Measurements from ENCODE around the gene SPEN. TPM values are rescaled to one million over a fixed set of nuclear protein-coding genes. Genes with fewer than 3 reads are reported as not detected.

Gene SPEN
- total RNA-seq, 4 donors from 2014 or later, result 55.0 to 79.7 (median 63.8) TPM

DNA sequence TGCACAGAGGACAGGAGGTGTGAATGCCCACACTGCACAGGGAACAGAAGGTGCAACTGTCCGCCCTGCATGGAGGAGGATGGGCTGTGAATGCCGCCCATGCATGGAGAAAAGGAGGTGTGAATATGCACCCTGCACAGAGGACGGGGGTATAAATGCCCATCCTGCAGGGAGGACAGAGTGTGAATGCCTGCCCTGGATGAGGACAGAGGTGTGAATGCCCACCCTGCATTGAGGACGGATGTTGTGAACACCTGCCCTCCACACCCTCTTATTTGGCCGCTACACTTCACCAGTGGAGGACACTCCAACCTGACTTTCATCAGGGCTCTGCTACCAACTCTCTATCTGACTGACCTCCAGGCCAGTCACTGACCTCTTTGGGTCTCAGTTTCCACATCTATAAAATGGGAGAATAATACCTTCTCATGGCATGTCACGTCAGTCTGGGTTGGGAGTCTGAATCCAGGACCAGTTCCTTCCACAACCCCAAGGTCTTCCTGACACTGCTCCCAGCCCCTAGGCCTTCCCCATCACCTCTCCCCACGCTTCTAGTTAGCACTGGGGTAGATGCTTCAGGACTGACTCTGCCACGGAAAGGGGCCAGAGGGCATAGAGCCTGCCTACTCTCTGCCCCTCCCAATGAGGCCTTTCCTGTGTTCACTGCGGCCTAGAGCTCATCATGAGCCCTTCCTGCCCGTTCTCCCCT is 100.0 kb downstream of the SPEN start:
- peaks cover 56% of the 10 kb centered on the region for H3K36me3 ChIP-seq
- no peak overlapping the region for H3K4me3 ChIP-seq
- no peaks in the 10 kb centered on the region for H3K9me3 ChIP-seq
- no peak for DNase-seq (ENCODE audit: low spot score in 2 of 2)
- H3K27me3 ChIP-seq, result no peaks in the 10 kb centered on the region
- H3K27ac ChIP-seq, result peak overlapping the region; percentile 96
- TF ChIP-seq CTCF (IDR thresholded peaks at IDR 0.05) (no peak), EP300 (IDR thresholded peaks at IDR 0.05) (no peak), POLR2AphosphoS5 (IDR thresholded peaks at IDR 0.05) (no peak), POLR2A (IDR thresholded peaks at IDR 0.05) (no peak)
- H3K4me1 ChIP-seq, result peaks cover 49% of the 10 kb centered on the region
- WGBS, result 88% methylated on average over 10 of the region's 10 CpGs

DNA sequence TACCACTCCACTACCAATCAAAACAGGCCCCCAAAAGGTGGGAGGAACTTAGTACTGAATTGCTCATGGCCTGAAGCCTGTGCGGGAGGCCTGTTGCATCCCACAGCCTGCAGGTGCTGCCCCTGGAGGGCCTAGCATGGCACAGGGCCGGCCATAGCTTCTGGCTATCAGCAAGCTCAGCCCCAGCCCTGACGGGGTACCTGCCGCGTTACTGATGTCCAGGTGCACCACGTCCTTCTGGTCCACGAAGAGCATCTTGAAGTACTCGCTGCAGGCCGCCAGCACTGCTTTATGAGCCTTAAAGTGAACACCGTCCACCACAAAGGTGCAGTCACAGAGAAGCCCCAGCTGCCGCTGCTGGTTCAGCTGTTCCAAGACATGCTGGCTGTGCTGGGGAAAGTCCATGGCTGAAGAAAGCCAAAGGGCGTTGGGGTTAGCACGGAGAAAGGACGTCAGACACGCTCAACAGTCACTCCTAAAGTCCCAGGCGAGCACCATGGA is 100.6 kb downstream of the SPEN start:
- Histone ChIP-seq H3K27me3 (no peaks in the 10 kb centered on the region), H3K4me1 (peaks cover 56% of the 10 kb centered on the region)
- no peak for DNase-seq (ENCODE audit: low spot score in 2 of 2)

GRCh38 chr1:15948595-15949452 is 101.3 kb downstream of the SPEN start:
- peak in 1 of 2 donors; percentile 92 for DNase-seq (ENCODE audit: low spot score in 2 of 2)
- H3K27ac ChIP-seq, result peak overlapping the region; percentile 96
- peaks cover 43% of the 10 kb centered on the region for H3K36me3 ChIP-seq
- 38% methylated on average over 15 of the region's 15 CpGs for WGBS
- no peaks in the 10 kb centered on the region for H3K27me3 ChIP-seq
- H3K4me1 ChIP-seq, result peaks cover 62% of the 10 kb centered on the region
- TF ChIP-seq POLR2AphosphoS5 (IDR thresholded peaks at IDR 0.05) (no peak), POLR2A (IDR thresholded peaks at IDR 0.05) (no peak), EP300 (IDR thresholded peaks at IDR 0.05) (no peak), CTCF (IDR thresholded peaks at IDR 0.05) (no peak)
- no peaks in the 10 kb centered on the region for H3K9me3 ChIP-seq
- peak overlapping the region; percentile 30 for H3K4me3 ChIP-seq

More for the DNA sequence above, 100.6 kb downstream of the SPEN start:
- WGBS, result 82% methylated on average over 6 of the region's 16 CpGs
- no peaks in the 10 kb centered on the region for H3K9me3 ChIP-seq
- H3K27ac ChIP-seq, result peak overlapping the region; percentile 96
- no peak overlapping the region for H3K4me3 ChIP-seq
- TF ChIP-seq POLR2AphosphoS5 (IDR thresholded peaks at IDR 0.05), result no peak
- TF ChIP-seq POLR2A (IDR thresholded peaks at IDR 0.05), result no peak
- no peak for TF ChIP-seq CTCF (IDR thresholded peaks at IDR 0.05)
- no peak for TF ChIP-seq EP300 (IDR thresholded peaks at IDR 0.05)
- peaks cover 50% of the 10 kb centered on the region for H3K36me3 ChIP-seq

GRCh38 chr1:15949453-15950245 is 102.1 kb downstream of the SPEN start:
- Histone ChIP-seq H3K36me3 (peaks cover 35% of the 10 kb centered on the region), H3K9me3 (no peaks in the 10 kb centered on the region), H3K4me3 (peak overlapping the region; percentile 30), H3K27me3 (no peaks in the 10 kb centered on the region), H3K4me1 (peaks cover 70% of the 10 kb centered on the region), H3K27ac (peak overlapping the region; percentile 96)
- peak; percentile 94 to 95 for DNase-seq (ENCODE audit: low spot score in 2 of 2)
- TF ChIP-seq CTCF (IDR thresholded peaks at IDR 0.05) (no peak), POLR2A (IDR thresholded peaks at IDR 0.05) (peak in 1 of 2 donors; percentile 6), POLR2AphosphoS5 (IDR thresholded peaks at IDR 0.05) (peak in 2 of 3 donors; percentile 15 to 75), EP300 (IDR thresholded peaks at IDR 0.05) (no peak)
- 19% methylated on average over 7 of the region's 25 CpGs for WGBS
